Suprapubic skin (tissue), 4 donors: ENCODE results near the gene LRFN3. TPM values are rescaled to one million over a fixed set of nuclear protein-coding genes. Genes with fewer than 3 reads are reported as not detected.

Experiments used
- DNase-seq, 2 donors: peaks; one replicate each; pipeline ENCODE4 v3.0.0-alpha.2; 2019; ENCODE audit warnings: low spot score in 2 of 2
- H3K27ac ChIP-seq: fragments of 200-600 bp; sonication (generic); one replicate; pipeline ENCODE4 v1.5.1; 2019
- H3K27me3 ChIP-seq: fragments of 200-600 bp; sonication (generic); one replicate; pipeline ENCODE4 v1.5.1; 2019
- H3K36me3 ChIP-seq: fragments of 200-600 bp; sonication (generic); one replicate; pipeline ENCODE4 v1.5.1; 2019
- H3K4me1 ChIP-seq: fragments of 200-600 bp; sonication (generic); one replicate; pipeline ENCODE4 v1.5.1; 2019
- H3K4me3 ChIP-seq: fragments of 200-600 bp; sonication (generic); one replicate; pipeline ENCODE4 v1.5.1; 2019; ENCODE audit warnings: mild to moderate bottlenecking
- H3K9me3 ChIP-seq: fragments of 200-600 bp; sonication (generic); one replicate; pipeline ENCODE4 v1.5.1; 2019
- EP300 ChIP-seq: sonication (generic); formaldehyde crosslinking; IDR thresholded peaks from one replicate; pipeline ENCODE4 v1.6.1; 2017; ENCODE audit warnings: antibody characterized with exemption
- POLR2A ChIP-seq, 2 donors: fragments of 450-650 bp; IDR thresholded peaks; one replicate each; pipeline ENCODE4 v1.6.1; 2017; ENCODE audit warnings: antibody characterized with exemption in 2 of 2, mild to moderate bottlenecking in 2 of 2, moderate library complexity in 2 of 2
- POLR2AphosphoS5 ChIP-seq, 3 donors: sonication (generic); formaldehyde crosslinking; IDR thresholded peaks; one replicate each; pipeline ENCODE4 v1.6.1; 2017; ENCODE audit warnings: antibody characterized with exemption in 3 of 3
- WGBS: methylation state at CpG from one replicate; pipeline ENCODE4 v1.1.5; 2018; 5-methylcytosine and 5-hydroxymethylcytosine counted together
- total RNA-seq, 4 donors: library from RNA; depleted of rRNA; stranded (reverse); fragments of >200 nt; gene quantifications; one replicate each; pipeline ENCODE4 v1.1.0, GENCODE V29; 2016
- TF ChIP-seq, protein P1 (sequence below), 2 donors: fragments of 200-600 bp in 1 of 2; fragments of 450-650 bp in 1 of 2; sonication (generic) in 1 of 2; IDR thresholded peaks; one replicate each; pipeline ENCODE4 v1.5.1; 2016 to 2019; ENCODE audit warnings: antibody characterized with exemption in 2 of 2, mild to moderate bottlenecking in 1 of 2, moderate library complexity in 1 of 2

The LRFN3 gene
- total RNA-seq, 4 donors from 2014 or later, result 10.9 to 18.3 (median 12.8) TPM

DNA sequence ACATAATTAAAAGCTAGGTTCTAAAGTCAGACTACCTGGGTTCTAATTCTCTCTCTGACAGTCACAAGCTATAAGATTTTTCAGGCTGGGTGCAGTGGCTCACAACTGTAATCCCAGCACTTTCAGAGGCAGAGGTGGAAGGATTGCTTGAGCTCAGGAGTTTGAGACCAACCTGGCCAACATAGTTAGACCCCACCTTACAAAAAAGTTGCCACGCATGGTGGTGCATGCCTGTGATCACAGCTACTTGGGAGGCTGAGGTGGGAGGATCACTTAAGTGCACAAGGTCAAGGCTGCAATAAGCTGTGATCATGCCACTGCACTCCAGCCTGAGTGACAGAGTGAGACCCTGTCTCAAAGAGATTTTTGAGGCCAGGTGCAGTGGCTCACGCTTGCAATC is 41.8 kb upstream of the LRFN3 start:
- Histone ChIP-seq H3K9me3 (no peaks in the 10 kb centered on the region), H3K27me3 (no peaks in the 10 kb centered on the region), H3K4me1 (peaks cover 18% of the 10 kb centered on the region), H3K4me3 (no peak overlapping the region), H3K27ac (no peak overlapping the region), H3K36me3 (peaks cover 66% of the 10 kb centered on the region)
- TF ChIP-seq, protein P1, sequence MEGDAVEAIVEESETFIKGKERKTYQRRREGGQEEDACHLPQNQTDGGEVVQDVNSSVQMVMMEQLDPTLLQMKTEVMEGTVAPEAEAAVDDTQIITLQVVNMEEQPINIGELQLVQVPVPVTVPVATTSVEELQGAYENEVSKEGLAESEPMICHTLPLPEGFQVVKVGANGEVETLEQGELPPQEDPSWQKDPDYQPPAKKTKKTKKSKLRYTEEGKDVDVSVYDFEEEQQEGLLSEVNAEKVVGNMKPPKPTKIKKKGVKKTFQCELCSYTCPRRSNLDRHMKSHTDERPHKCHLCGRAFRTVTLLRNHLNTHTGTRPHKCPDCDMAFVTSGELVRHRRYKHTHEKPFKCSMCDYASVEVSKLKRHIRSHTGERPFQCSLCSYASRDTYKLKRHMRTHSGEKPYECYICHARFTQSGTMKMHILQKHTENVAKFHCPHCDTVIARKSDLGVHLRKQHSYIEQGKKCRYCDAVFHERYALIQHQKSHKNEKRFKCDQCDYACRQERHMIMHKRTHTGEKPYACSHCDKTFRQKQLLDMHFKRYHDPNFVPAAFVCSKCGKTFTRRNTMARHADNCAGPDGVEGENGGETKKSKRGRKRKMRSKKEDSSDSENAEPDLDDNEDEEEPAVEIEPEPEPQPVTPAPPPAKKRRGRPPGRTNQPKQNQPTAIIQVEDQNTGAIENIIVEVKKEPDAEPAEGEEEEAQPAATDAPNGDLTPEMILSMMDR (IDR thresholded peaks at IDR 0.05), result no peak
- no peak for TF ChIP-seq EP300
- no peak for TF ChIP-seq POLR2AphosphoS5 (IDR thresholded peaks at IDR 0.05)
- no peak for TF ChIP-seq POLR2A (IDR thresholded peaks at IDR 0.05)
- no peak for DNase-seq
- WGBS, result 95% methylated on average over 2 of the region's 2 CpGs

DNA sequence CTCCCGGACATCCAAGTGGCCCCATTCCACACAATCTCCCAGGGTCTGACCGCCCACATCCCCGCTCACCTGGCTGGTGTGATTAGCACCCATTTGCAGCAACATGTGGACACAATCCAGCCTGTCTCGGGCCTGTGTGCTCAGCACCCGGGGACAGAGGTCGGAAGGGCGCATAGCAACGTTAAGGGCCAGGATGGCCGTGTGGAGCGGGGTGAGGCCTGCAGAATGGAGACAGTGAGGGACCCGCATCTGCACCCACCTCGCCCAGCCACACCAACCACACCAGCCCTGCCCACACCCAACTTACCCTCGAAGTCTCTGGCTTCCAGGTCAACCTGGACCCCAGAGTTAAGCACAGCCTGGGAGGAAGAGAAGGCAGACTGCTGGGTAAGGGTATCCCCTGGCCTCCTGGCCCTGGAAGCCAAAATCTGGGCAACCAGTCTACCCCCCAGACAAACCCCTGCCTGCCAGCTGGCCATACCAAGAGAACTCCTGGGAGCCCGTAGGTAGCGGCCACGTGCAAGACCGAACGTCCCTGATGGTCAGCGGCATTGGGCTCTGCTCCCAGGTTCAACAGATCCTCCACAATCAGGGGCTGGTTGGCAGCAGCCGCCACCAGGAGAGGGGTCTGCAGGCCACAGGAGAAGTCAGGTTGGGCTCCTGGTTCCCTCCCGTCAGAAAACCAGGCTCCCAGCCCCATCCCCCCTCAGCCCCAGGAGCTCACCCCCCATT is 40.1 kb upstream of the LRFN3 start:
- DNase-seq, result no peak
- 90% methylated on average over 16 of the region's 21 CpGs for WGBS
- Histone ChIP-seq H3K9me3 (no peaks in the 10 kb centered on the region), H3K4me3 (no peak overlapping the region), H3K4me1 (peaks cover 26% of the 10 kb centered on the region), H3K27me3 (no peaks in the 10 kb centered on the region), H3K27ac (no peak overlapping the region), H3K36me3 (peaks cover 53% of the 10 kb centered on the region)
- no peak for TF ChIP-seq POLR2AphosphoS5 (IDR thresholded peaks at IDR 0.05)
- TF ChIP-seq, protein P1 (IDR thresholded peaks at IDR 0.05), result no peak
- TF ChIP-seq POLR2A (IDR thresholded peaks at IDR 0.05), result no peak
- no peak for TF ChIP-seq EP300

DNA sequence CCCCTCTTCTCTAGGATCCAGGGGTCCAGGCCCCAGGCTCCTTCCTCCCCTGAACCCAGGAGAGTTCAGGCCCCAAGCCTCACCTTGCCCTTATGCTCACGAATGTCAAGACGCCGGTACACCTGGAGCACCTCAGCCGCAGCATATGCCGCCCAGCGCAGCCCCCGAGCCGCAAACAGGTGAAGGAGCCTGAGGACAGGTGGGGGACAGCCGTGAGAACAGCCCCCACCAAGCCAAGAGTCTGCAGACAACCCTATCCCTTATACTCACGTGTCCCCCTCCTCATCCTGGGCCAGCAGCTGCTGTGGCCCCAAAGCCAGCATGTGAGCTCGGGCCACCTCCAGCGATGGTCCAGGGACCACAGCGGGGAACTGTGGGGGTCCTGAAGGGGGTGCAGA is 39.5 kb upstream of the LRFN3 start:
- Histone ChIP-seq H3K9me3 (no peaks in the 10 kb centered on the region), H3K4me1 (peaks cover 32% of the 10 kb centered on the region), H3K27ac (no peak overlapping the region), H3K36me3 (peaks cover 53% of the 10 kb centered on the region), H3K4me3 (no peak overlapping the region), H3K27me3 (no peaks in the 10 kb centered on the region)
- TF ChIP-seq EP300 (no peak), POLR2A (IDR thresholded peaks at IDR 0.05) (no peak), POLR2AphosphoS5 (IDR thresholded peaks at IDR 0.05) (no peak)
- TF ChIP-seq, protein P1 (IDR thresholded peaks at IDR 0.05), result no peak
- 86% methylated on average over 13 of the region's 13 CpGs for WGBS
- DNase-seq, result no peak

DNA sequence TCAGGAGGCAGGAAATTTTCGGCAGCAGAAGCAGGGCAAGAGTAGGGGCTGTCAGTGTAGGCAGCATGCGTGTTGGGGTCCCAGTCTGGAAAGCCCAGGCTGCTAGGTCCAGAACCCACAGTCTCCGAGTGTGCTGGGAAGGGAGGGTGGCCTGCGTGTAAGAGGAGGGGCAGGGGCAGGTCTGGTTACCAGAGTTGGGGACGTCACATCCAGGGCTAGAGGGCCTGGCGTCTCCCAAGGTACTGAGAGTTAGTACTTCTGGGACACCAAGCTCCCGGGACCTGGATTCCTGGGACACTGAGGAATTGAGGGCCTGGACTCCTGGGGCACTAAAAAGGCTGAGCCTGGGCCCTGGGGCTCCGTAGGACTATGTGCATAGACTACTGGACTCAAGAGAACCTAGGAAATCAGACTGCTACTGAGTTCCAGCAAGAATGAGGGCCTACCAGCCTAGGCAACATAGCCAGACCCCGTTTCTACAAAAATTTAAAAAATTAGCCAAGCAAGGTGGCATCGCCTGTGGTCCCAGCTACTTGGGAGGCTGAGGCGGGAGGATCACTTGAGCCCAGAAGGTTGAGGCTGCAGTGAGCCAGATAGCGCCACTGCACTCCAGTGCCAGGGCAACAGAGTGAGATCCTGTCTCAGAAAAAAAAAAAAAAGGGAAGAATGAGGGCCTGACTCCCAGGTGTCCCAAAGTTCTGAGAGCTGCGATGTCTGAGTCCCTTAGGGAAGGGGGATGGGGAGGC is 38.3 kb upstream of the LRFN3 start:
- no peaks in the 10 kb centered on the region for H3K9me3 ChIP-seq
- TF ChIP-seq POLR2A (IDR thresholded peaks at IDR 0.05) (no peak), POLR2AphosphoS5 (IDR thresholded peaks at IDR 0.05) (no peak), EP300 (no peak)
- TF ChIP-seq, protein P1 (IDR thresholded peaks at IDR 0.05), result no peak
- H3K4me3 ChIP-seq, result peak overlapping the region; percentile 70
- 82% methylated on average over 13 of the region's 13 CpGs for WGBS
- no peak for DNase-seq
- no peaks in the 10 kb centered on the region for H3K27me3 ChIP-seq
- H3K4me1 ChIP-seq, result peaks cover 35% of the 10 kb centered on the region
- peaks cover 43% of the 10 kb centered on the region for H3K36me3 ChIP-seq
- no peak overlapping the region for H3K27ac ChIP-seq

DNA sequence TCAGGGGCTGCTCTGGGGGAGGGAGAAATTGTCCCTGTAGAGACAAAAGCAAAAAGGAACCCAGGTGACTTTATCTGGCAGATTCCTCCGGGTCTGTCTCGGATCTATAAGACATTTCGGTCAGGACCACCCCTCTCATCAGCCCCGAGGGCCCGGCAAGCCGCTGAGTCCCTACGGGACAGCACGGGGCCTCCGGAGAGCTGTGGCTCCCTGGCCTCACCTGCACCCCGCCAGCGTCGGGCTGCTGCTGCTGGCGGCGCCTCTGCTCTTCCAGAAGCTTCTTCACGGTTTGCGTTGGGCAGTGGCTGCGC is 37.7 kb upstream of the LRFN3 start:
- no peak for DNase-seq
- TF ChIP-seq EP300 (no peak), POLR2A (IDR thresholded peaks at IDR 0.05) (no peak), POLR2AphosphoS5 (IDR thresholded peaks at IDR 0.05) (no peak)
- TF ChIP-seq, protein P1 (IDR thresholded peaks at IDR 0.05), result no peak
- Histone ChIP-seq H3K36me3 (peaks cover 38% of the 10 kb centered on the region), H3K9me3 (no peaks in the 10 kb centered on the region), H3K27ac (peak overlapping the region; percentile 71), H3K4me3 (peak overlapping the region; percentile 70), H3K27me3 (no peaks in the 10 kb centered on the region), H3K4me1 (peaks cover 40% of the 10 kb centered on the region)
- WGBS, result 2% methylated on average over 6 of the region's 17 CpGs
